ENCODE measurements around the gene ZNF423.

ZNF423 gene

DNA sequence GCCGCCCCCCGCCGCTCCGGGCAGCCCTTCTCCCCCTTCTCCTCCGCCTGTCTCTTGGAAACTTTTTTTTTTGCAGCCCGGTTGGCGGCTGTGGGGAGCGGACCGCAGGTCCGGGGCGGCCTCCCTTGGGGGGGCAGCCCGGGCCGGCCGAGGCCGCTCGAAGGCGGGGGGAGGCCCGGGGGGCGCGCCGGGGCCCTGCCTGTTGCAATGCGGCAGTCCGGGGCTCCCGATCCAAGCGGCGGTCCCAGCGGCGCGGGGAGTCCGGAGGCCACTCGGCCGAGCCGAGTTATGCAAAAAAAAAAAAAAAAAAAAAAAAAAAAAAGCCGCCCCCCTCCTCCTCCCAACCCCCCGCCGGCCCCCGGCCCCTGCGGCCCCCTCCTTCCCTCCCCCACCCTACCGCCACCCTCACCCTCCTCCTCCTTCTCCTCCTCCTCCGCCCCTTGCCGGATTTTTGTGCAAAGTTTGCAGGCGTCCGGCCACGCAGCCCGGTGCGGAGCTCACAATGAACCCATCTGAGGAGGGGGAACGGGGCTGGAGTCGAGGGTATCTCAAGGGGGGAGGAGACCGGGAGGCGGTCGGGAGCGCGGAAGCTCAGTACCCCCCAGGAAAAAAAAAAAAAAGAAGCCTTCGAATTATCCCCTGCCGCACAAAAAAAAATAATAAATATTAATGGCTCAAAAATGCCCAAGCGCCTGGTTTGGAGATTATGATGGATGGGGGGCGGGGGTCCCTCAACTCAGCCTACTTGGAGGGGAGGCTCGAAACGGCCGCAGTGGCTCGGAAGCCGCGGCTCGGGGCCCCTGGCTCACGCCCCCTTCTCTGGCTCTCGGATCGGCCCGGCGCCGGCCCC is at the start of gene ZNF423:
ZNF423 (minus strand) TSS at position 291 of the 850 bp plus-strand sequence. CDS start 338 bp downstream, outside the sequence.
- Histone ChIP-seq H3K36me3 (no peaks in the 10 kb centered on the region), H3K9me3 (ENCODE audit: severe bottlenecking) (no peaks in the 10 kb centered on the region), H3K4me3 (ENCODE audit: low read depth, low read length) (peak within 1 kb of the TSS; percentile 51), H3K27me3 (ENCODE audit: insufficient read depth, low read depth, severe bottlenecking) (no peaks in the 10 kb centered on the region), H3K27ac (peak within 1 kb of the TSS; percentile 96)
- TF ChIP-seq, protein P1, sequence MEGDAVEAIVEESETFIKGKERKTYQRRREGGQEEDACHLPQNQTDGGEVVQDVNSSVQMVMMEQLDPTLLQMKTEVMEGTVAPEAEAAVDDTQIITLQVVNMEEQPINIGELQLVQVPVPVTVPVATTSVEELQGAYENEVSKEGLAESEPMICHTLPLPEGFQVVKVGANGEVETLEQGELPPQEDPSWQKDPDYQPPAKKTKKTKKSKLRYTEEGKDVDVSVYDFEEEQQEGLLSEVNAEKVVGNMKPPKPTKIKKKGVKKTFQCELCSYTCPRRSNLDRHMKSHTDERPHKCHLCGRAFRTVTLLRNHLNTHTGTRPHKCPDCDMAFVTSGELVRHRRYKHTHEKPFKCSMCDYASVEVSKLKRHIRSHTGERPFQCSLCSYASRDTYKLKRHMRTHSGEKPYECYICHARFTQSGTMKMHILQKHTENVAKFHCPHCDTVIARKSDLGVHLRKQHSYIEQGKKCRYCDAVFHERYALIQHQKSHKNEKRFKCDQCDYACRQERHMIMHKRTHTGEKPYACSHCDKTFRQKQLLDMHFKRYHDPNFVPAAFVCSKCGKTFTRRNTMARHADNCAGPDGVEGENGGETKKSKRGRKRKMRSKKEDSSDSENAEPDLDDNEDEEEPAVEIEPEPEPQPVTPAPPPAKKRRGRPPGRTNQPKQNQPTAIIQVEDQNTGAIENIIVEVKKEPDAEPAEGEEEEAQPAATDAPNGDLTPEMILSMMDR (IDR thresholded peaks at IDR 0.05; ENCODE audit: low read depth, low read length), result no peak
- DNase-seq, result peak; percentile 30

DNA sequence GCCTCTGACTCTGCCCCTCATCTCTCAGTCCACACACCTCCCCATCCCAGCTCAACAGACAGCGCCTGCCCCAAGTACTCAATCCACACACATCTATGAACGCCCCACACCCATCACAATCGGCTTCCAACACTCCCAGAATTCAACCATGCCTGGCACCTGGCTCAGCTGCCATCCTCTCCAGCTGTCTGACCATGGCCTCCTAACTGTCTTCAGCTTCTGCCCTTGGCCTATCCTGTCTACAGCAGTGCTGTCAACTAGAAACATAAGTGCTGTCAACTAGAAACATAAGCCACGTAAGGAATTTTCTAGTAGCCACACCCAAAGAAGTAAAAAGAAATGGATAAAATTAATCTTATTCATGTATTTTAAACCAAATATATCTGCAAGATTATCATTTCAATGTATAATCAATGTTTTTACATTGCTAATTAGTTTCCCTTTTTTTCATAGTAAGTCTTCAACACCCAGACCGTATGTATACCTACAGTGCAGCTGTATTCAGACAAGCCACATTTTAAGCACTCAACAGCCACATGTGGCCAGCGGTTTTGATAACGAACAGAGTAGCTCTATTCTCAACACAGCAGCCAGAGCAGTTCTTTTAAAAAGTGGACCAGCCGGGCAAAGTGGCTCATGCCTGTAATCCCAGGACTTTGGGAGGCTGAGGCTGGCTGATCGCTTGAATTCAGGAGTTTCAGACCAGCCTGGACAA is 48.6 kb upstream of the ZNF423 start:
- H3K4me3 ChIP-seq (ENCODE audit: low read depth, low read length), result no peak overlapping the region
- no peaks in the 10 kb centered on the region for H3K36me3 ChIP-seq
- H3K27ac ChIP-seq, result no peak overlapping the region
- H3K27me3 ChIP-seq (ENCODE audit: insufficient read depth, low read depth, severe bottlenecking), result no peaks in the 10 kb centered on the region
- no peak for DNase-seq
- TF ChIP-seq, protein P1 (IDR thresholded peaks at IDR 0.05; ENCODE audit: low read depth, low read length), result no peak
- H3K9me3 ChIP-seq (ENCODE audit: severe bottlenecking), result no peaks in the 10 kb centered on the region

DNA sequence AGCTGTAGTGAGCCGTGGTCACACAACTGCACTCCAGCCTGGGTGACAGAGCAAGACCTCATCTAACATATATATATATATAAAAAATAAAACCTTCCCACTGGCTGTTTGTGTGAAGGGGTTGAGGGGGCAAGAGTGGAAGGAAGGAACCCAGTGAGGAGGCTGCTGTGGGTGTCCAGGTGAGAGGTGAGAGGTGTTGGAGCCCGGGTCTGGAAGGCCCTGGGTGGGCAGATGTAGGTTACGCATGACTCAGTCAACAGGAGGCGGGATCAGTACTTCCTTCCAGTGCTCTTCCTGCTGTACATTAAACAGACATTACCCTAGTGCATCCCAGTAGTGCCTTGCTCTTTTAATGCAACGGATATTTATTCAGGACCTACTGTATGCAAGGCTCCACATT is 47.0 kb upstream of the ZNF423 start:
- H3K27me3 ChIP-seq (ENCODE audit: insufficient read depth, low read depth, severe bottlenecking), result no peaks in the 10 kb centered on the region
- no peak for DNase-seq
- H3K36me3 ChIP-seq, result no peaks in the 10 kb centered on the region
- no peak overlapping the region for H3K4me3 ChIP-seq (ENCODE audit: low read depth, low read length)
- TF ChIP-seq, protein P1 (IDR thresholded peaks at IDR 0.05; ENCODE audit: low read depth, low read length), result no peak
- no peaks in the 10 kb centered on the region for H3K9me3 ChIP-seq (ENCODE audit: severe bottlenecking)
- no peak overlapping the region for H3K27ac ChIP-seq

DNA sequence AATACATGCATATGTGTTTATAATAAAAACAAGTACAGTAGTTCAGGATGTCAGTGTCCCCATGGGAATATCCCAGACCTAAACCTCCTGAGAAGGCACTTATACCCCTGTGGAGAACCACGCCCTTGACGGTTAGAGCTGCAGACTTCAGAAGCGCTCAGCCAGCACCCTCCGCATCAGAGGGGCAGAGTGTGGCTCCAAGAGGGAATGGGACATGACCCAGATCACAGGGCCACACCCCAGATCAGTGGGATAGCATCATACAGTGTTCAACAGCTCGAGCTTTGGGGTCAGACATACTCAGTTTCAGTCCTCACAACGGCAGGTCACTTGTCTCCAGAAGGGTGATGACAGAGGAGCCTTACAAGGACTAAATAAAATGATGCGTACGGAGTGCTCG is 45.8 kb upstream of the ZNF423 start:
- no peaks in the 10 kb centered on the region for H3K27me3 ChIP-seq (ENCODE audit: insufficient read depth, low read depth, severe bottlenecking)
- TF ChIP-seq, protein P1 (IDR thresholded peaks at IDR 0.05; ENCODE audit: low read depth, low read length), result no peak
- H3K4me3 ChIP-seq (ENCODE audit: low read depth, low read length), result no peak overlapping the region
- H3K36me3 ChIP-seq, result no peaks in the 10 kb centered on the region
- no peak overlapping the region for H3K27ac ChIP-seq
- H3K9me3 ChIP-seq (ENCODE audit: severe bottlenecking), result no peaks in the 10 kb centered on the region
- no peak for DNase-seq

DNA sequence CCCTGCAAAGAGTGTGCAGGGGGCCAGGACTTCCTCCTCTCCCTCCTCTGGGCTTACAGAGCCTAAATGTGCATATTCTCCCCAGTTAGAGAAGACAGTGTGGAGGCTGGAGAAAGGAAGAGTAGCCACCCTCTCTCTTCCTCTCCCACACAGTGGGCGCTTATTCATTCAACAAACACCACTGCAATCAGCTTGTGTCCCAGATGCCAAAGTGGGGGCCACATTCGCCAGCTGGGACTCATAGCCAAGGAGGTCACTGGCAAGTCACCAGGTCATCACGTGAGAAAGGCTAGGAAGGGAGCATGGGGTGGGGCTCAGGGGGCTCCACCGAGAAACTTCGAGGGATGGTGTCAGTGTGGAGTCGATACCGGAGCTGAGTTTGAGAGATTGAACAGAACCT is 45.0 kb upstream of the ZNF423 start:
- Histone ChIP-seq H3K27ac (no peak overlapping the region), H3K27me3 (ENCODE audit: insufficient read depth, low read depth, severe bottlenecking) (no peaks in the 10 kb centered on the region), H3K36me3 (no peaks in the 10 kb centered on the region), H3K9me3 (ENCODE audit: severe bottlenecking) (no peaks in the 10 kb centered on the region), H3K4me3 (ENCODE audit: low read depth, low read length) (no peak overlapping the region)
- TF ChIP-seq, protein P1 (IDR thresholded peaks at IDR 0.05; ENCODE audit: low read depth, low read length), result no peak
- no peak for DNase-seq
